Stimulated activated CD8-positive, alpha-beta memory T cell treated with anti-CD3 and anti-CD28 coated beads, Interleukin-7, amount 100 ng/mL, for 4 hours (primary cell): ENCODE measurements around the gene CLCN6.

ENCODE experiments used
- DNase-seq, 2 donors: peaks; one replicate each; pipeline ENCODE4 v3.0.0-alpha.2; 2020; ENCODE audit warnings: low read depth in 2 of 2

CLCN6 gene

DNA sequence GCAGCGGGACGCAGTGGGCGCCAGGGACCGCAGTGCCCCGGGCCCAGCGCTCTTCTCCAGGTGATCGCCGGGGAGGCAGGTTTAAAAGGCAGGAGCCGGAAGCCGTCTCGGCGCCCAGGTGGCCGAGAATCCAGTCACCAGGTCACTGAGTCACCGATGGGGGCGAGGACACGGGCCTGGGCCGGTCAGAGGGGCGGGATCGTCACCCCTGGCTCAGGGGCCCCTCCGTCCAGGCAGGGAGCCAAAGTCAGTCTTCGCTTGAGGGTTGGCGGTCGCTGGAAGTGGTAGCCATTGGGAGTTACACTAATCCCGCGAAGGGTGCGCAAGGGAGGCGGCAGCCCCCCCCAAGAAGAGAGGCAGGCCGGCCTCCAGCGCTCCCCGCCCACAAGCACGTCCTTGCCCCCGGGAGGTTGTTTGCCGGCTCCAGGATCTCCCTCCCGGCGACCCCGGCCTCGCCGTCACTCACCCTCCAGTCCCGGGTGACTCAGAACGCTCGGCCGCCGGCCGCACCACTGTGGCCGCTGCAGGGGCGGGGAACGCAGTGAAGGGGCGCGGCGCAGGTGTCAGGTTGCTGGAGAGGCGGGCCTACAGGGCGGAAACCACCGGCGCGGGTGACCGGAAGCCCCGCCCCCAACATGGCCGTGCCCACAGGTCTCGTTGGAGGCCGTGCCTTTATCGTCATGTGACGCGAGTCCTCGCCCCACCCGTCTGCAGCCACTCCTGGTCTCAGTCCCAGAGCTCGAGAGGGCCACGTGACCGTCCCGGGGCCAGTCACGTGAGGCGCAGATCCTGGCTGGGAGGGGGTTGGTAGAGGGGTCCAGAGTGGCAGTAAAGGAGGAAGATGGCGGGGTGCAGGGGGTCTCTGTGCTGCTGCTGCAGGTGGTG lies at the start of gene CLCN6, which contains the start of gene MTHFR:
Gene CLCN6, plus strand, starts transcription at position 770 of the 885 bp plus-strand sequence. Its CDS starts 72 bp downstream, at position 842.
Gene MTHFR, minus strand, starts transcription at position 543 of the 885 bp plus-strand sequence. CDS start 2,848 bp downstream, outside the sequence.
- DNase-seq: peak; percentile 93 to 98

GRCh38 chr1:11757047-11757446 lies 48.9 kb upstream of the CLCN6 start:
- no peak for DNase-seq

- no peak for DNase-seq
Observed at GRCh38 chr1:11759791-11760190, 46.2 kb upstream of the CLCN6 start.

DNA sequence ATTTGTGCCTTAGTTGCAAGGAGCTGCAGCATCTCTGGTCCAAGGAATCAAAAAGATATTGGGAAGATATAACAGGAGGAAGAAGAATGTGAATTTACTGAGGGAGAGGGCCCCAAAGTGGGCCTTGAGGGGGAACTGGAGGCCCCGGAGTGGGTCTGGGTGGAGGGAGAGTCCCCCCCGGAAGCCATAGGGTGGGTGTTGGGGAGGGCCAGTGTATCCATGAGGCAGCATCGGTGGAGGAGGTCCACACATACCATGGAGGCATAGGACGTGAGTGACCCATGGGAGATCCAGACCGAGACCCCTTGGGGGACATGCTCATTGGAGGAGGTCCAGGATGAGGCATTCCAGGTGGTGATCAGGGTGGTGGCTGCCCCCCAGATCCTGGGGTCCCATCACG lies 44.7 kb upstream of the CLCN6 start:
- DNase-seq: no peak

GRCh38 chr1:11761988-11762406 lies 44.0 kb upstream of the CLCN6 start, which contains the start of gene C1orf167:
Gene C1orf167 (plus strand): TSS chr1:11762193. CDS start chr1:11764401, 2,208 bp downstream.
- no peak for DNase-seq

GRCh38 chr1:11764115-11764514 lies 41.9 kb upstream of the CLCN6 start:
- DNase-seq: no peak

- DNase-seq: no peak
Observed at GRCh38 chr1:11764519-11764918, 41.5 kb upstream of the CLCN6 start.

- no peak for DNase-seq
Observed at GRCh38 chr1:11765661-11766428, 40.1 kb upstream of the CLCN6 start.

GRCh38 chr1:11766429-11766776 lies 39.6 kb upstream of the CLCN6 start:
- DNase-seq: no peak

DNA sequence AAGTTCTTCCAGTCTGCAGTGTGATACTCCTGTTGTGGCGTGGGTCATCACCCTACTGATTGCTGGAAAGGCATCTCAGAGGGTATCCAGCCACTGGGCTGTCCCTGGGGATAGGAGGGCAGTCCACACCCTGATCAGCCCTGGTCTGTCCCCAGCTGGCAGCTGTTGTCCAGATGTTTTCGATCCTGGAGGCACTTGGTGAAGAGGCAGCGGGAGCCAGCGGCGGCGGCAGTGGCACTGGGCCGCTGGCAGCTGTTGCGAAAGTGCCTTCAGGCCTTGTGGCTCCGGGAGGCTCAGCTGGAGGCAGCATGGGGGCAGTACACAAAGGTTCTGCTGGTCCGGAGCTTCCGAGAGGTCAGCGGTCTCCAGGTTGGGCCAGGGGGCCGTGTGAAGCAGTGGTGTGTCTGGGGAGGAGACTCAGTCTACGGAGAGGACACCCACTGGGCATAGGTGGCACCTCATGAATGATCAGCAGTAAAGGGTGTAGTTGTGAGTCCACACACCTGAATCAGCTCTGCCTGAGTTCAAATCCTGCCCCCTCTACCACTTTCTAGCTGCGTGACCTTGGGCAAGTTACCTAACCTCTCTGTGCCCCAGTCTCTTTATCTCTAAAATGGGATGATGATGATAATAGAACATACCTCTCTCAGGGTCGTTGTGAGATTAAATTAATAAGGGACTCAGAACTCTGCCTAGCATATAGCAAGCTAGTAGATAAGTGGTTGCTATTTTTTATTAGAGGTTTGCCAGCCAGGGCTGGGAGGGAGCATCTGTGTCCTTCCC lies 37.9 kb upstream of the CLCN6 start:
- DNase-seq: no peak

DNA sequence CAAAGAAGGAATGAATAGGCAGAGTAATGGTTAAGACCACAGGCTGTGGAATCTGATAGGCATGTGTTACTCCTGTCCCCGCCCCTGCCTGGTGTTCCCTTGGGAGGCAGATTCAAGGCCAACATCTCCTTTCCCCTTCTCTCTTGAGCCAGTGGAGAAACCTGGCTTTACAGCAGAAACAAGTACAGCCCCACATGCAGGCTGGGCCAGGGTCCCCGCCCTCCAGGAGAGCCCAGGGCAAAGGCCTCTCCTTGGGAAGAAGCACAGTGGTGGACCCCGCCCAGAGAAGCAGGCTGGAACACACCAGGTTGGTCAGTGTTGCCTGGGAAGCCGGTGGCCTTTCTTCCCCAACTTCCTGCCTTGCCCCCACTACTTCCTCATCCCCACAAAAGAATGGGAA lies 37.2 kb upstream of the CLCN6 start:
- no peak for DNase-seq

- DNase-seq: no peak
Observed at GRCh38 chr1:11769274-11769673, 36.7 kb upstream of the CLCN6 start.

DNA sequence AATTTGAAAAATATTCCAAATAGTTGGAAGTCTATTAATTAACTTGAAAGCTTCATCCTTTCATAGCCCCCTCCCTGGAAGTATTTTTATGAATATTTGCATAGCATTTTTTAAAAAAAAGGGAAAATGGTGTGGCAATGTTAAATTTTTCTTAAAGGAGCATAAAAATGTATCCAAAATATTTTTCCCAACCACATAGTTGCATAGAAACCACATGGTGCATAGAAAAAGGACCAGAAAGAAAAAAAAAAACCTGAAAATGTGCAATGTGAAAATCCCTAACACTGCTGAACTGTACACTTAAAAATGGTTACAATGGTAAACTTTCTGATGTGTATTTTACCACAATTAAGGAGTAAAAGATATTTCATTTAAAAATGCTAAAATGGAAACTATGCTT lies 36.0 kb upstream of the CLCN6 start:
- DNase-seq: no peak

DNA sequence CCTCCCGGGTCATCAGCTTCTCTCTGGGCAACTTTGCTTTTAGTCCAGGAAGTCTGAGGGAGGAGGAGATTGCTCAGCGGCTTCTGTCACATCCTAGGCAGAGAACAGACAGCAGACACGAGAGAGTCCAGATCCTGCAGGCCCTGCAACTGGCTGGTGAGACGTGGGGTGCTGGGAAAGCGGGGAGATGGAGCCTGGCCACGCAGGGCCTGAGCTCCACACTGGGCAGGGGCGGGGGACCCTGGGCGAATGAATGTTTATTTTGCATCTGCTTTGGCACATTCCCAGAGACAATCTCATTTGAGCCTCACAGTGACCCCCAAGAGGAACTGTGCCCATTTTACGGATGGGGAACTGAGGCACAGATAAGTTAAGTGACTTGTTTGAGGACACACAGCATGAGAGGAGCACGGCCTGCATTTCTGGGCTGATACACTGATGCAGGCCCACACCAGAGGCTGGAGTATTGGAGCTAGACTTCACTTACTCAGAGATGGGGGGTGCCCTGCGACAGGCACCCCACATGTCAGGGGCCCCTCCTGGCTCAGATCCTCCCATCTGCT lies 34.4 kb upstream of the CLCN6 start:
- DNase-seq: no peak

DNA sequence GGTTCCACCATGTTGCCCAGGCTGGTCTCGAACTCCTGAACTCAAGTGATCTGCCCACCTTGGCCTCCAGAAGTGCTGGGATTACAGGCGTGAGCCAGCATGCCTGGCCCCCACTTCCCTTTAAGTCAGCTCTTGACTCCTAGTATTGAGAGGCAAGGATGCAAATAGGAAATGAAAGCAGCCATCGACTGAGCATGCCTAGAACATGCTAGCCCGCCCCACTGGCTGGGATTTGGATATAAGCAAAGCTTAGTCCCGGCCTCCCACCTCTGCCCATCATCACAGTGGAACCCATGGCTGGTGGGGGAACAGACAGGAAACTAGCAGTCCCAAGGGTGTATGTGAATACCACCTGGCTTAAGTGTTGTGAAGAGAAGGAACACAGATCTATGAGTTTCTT lies 33.5 kb upstream of the CLCN6 start:
- DNase-seq: no peak

- DNase-seq: no peak
Observed at GRCh38 chr1:11774753-11775152, 31.2 kb upstream of the CLCN6 start.

DNA sequence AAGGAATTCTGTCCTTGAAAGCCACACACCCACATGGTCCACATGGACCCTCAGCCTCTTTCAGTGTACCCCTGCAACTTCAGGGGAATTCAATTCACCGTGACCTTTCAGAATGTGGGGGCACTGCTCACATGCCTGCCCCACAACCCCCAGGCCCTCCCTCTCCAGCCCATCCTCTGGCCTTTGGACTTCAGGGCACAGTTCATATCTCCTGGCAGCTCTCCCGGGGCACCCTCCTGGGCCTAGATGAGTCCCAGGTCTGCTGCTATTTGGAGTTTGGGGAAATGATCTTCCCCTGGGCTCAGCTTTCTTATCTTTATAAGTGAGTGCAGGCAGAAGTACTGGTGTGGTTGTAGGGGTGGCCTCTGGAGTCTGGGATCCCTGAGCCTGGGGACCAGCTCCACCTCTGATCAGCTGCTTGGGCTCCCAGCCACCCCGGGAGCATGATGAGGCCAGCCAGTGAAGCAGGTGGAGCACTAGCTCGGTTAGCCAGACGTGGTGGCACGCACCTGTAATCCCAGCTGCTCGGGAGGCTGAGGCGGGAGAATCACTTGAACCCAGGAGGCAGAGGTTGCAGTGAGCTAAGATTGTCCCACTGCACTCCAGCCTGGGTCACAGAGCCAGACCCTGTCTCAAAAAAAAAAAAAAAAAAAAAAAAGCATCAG lies 28.2 kb upstream of the CLCN6 start:
- DNase-seq: no peak

DNA sequence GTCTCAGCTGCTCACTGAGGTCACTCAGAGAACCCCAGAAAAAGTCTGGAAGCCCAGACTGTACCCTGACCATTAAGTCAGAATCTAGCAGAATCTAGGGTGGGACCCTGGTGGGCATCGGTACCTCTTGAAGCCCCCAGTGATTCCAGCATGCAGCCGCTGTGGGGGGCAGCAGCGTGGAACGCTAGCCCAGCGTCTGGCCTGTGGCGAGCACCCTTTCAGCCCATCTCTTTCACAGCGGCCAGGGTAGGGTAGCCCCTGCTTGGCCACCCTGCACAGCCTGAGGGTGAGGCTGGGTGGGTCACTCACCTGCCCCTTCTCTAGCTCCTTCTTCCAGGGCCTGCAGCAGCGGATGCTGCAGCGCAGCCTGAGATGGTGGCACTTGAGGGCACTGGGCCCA lies 27.7 kb upstream of the CLCN6 start:
- no peak for DNase-seq

GRCh38 chr1:11778844-11779623 lies 27.0 kb upstream of the CLCN6 start:
- DNase-seq: no peak

- no peak for DNase-seq
Observed at GRCh38 chr1:11779715-11780379, 26.1 kb upstream of the CLCN6 start.
